Endothelial cell (in vitro differentiated cells): ENCODE data around the gene SPHKAP. TPM values are rescaled to one million over a fixed set of nuclear protein-coding genes. Genes with fewer than 3 reads are reported as not detected.

ENCODE experiments used
- DNase-seq: peaks from one replicate; pipeline ENCODE4 v3.0.0; 2021; ENCODE audit warnings: low spot score
- H3K27ac Mint-ChIP-seq: one replicate; pipeline ENCODE4 v1.8.0; 2021; ENCODE audit warnings: mixed read lengths, inconsistent platforms; ENCODE audit not compliant: unreplicated experiment
- H3K27me3 Mint-ChIP-seq: one replicate; pipeline ENCODE4 v1.8.0; 2021; ENCODE audit warnings: mild to moderate bottlenecking, moderate library complexity, mixed read lengths, inconsistent platforms; ENCODE audit not compliant: unreplicated experiment
- H3K36me3 Mint-ChIP-seq: one replicate; pipeline ENCODE4 v1.8.0; 2021; ENCODE audit warnings: mild to moderate bottlenecking, low read depth, mixed read lengths, inconsistent platforms; ENCODE audit not compliant: unreplicated experiment
- H3K4me1 Mint-ChIP-seq: one replicate; pipeline ENCODE4 v1.8.0; 2021; ENCODE audit warnings: mild to moderate bottlenecking, mixed read lengths, inconsistent platforms; ENCODE audit not compliant: unreplicated experiment
- H3K4me3 Mint-ChIP-seq: one replicate; pipeline ENCODE4 v1.8.0; 2021; ENCODE audit warnings: mild to moderate bottlenecking, mixed read lengths, inconsistent platforms; ENCODE audit not compliant: unreplicated experiment
- H3K9me3 Mint-ChIP-seq: one replicate; pipeline ENCODE4 v1.8.0; 2021; ENCODE audit warnings: mixed read lengths, inconsistent platforms; ENCODE audit not compliant: unreplicated experiment
- CTCF ChIP-seq: fragments of 200-600 bp; sonication (generic); IDR thresholded peaks from one replicate; pipeline ENCODE4 v1.5.0; 2021; ENCODE audit warnings: antibody characterized with exemption; ENCODE audit not compliant: unreplicated experiment
- total RNA-seq: library from RNA; stranded (reverse); fragmentation: NEBNext Ultra II Directional; extraction: Animal tissue kit (Norgen Biotek cat#: 25700); gene quantifications from one replicate; pipeline ENCODE4 v1.2.1, GENCODE V29; 2021; ENCODE audit not compliant: unreplicated experiment

Gene SPHKAP
- total RNA-seq, 1 donor from 2014 or later = 0.05 TPM

DNA sequence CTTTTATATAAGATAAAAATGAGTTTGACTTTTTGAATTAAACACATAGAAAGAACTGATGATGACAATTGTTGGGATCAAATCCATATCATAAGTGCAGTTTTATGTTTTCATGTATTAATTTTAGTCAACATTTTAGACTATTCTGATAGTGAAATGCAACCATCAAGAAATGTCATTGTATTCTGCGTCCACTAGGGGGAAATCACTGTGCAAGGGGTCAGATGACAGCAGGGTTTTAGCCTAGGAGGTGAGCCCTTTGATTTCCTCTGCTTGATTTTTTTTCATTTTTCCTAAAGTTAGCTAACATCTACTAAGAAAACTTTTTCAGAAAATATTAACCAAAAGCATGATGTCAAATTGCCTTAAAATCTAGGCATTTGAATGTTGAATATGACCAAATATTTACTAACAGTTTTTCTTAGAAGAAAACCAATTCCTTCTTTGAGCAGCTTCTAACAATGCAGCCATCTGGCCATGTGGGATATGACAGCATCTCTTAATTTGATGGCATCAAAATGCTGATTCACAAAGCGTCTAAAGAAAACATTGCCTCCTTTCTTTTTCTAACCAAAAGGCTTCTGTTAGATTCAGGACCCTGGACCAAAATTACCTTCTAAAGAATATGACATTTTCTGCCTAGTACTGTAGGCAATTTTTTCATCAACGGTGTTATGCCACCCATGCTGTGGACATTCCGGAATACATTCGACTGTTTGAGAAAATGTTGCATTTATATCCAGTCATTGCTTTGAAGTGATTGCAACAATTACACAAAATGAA, 141.5 kb downstream of the SPHKAP start:
- no peak overlapping the region for H3K27ac Mint-ChIP-seq
- no peaks in the 10 kb centered on the region for H3K27me3 Mint-ChIP-seq
- H3K4me1 Mint-ChIP-seq = no peaks in the 10 kb centered on the region
- no peak overlapping the region for H3K4me3 Mint-ChIP-seq
- H3K36me3 Mint-ChIP-seq = no peaks in the 10 kb centered on the region
- no peaks in the 10 kb centered on the region for H3K9me3 Mint-ChIP-seq
- peak; percentile 86 for TF ChIP-seq CTCF
- DNase-seq = no peak

DNA sequence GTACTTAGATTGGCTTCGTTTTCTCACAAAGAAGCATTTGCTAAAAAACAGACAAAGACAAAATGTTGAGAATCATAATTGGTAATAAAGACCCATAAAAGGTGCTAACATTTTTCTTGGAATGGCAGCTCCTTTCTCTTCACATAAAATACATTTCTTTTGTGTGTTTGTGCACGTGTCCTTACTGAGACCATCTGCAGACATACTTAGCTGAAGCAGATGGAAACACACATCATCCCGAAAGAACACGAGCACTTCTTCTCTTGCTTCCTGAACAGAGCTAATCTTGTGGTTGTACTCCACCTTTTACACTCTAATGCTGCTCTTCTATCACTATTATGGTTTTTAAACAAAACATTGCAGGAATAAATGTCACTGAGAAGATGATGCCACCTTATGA, 142.5 kb downstream of the SPHKAP start:
- Mint-ChIP-seq H3K36me3 (no peaks in the 10 kb centered on the region), H3K27me3 (no peaks in the 10 kb centered on the region), H3K27ac (no peak overlapping the region), H3K9me3 (no peaks in the 10 kb centered on the region), H3K4me1 (no peaks in the 10 kb centered on the region), H3K4me3 (no peak overlapping the region)
- no peak for TF ChIP-seq CTCF
- DNase-seq = no peak

GRCh38 chr2:228037915-228038314, 143.6 kb downstream of the SPHKAP start:
- no peaks in the 10 kb centered on the region for H3K4me1 Mint-ChIP-seq
- no peak overlapping the region for H3K27ac Mint-ChIP-seq
- H3K36me3 Mint-ChIP-seq = no peaks in the 10 kb centered on the region
- no peaks in the 10 kb centered on the region for H3K9me3 Mint-ChIP-seq
- no peaks in the 10 kb centered on the region for H3K27me3 Mint-ChIP-seq
- no peak for DNase-seq
- TF ChIP-seq CTCF = no peak
- H3K4me3 Mint-ChIP-seq = no peak overlapping the region

DNA sequence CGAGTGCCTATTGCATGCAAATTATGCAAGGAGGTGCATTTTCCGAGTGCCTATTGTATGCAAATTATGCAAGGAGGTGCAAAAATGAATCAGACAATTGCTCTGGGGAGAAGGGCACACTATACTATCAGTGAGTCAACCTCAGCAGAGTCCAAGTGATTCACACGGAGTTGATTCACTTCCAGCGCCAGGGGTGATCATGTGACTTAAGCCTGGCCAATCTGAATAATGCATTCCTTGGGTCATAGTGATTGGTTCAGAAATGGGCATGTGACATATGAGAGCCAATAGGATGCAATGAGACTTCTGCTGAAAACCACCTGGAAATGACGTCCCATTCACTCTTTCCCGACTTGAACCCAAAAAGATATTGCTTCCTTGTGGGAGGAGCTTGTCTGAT, 157.9 kb downstream of the SPHKAP start:
- no peak overlapping the region for H3K27ac Mint-ChIP-seq
- no peaks in the 10 kb centered on the region for H3K9me3 Mint-ChIP-seq
- no peak for DNase-seq
- H3K4me3 Mint-ChIP-seq = no peak overlapping the region
- no peaks in the 10 kb centered on the region for H3K4me1 Mint-ChIP-seq
- H3K36me3 Mint-ChIP-seq = no peaks in the 10 kb centered on the region
- TF ChIP-seq CTCF = no peak
- peaks cover 3% of the 10 kb centered on the region for H3K27me3 Mint-ChIP-seq

- no peaks in the 10 kb centered on the region for H3K36me3 Mint-ChIP-seq
- no peaks in the 10 kb centered on the region for H3K9me3 Mint-ChIP-seq
- H3K27me3 Mint-ChIP-seq = peaks cover 6% of the 10 kb centered on the region
- DNase-seq = no peak
- H3K4me3 Mint-ChIP-seq = no peak overlapping the region
- no peak overlapping the region for H3K27ac Mint-ChIP-seq
- no peaks in the 10 kb centered on the region for H3K4me1 Mint-ChIP-seq
- no peak for TF ChIP-seq CTCF
Measured at GRCh38 chr2:228018311-228018710, 163.2 kb downstream of the SPHKAP start.
